Breast epithelium (tissue), 4 donors: ENCODE measurements around the gene HMCN2. TPM values are rescaled to one million over a fixed set of nuclear protein-coding genes. Genes with fewer than 3 reads are reported as not detected.

Source experiments
- DNase-seq, 2 donors: peaks; one replicate each; pipeline ENCODE4 v3.0.0-alpha.2; 2019; ENCODE audit warnings: low spot score in 2 of 2
- H3K27ac ChIP-seq, 2 donors: fragments of 200-600 bp; sonication (generic) in 1 of 2; one replicate each; pipeline ENCODE4 v1.5.1; 2016 to 2019; ENCODE audit warnings: mild to moderate bottlenecking in 1 of 2
- H3K27me3 ChIP-seq, 2 donors: fragments of 200-600 bp; sonication (generic) in 1 of 2; one replicate each; pipeline versions ENCODE4 v1.5.1 to v1.6.0; 2017 to 2019; ENCODE audit warnings: control low read depth in 1 of 2, mild to moderate bottlenecking in 1 of 2
- H3K36me3 ChIP-seq: fragments of 200-600 bp; one replicate; pipeline ENCODE4 v1.5.1; 2019
- H3K4me1 ChIP-seq, 2 donors: fragments of 200-600 bp; sonication (generic); one replicate each; pipeline ENCODE4 v1.5.1; 2016 to 2019; ENCODE audit warnings: control low read depth in 1 of 2
- H3K4me3 ChIP-seq, 3 donors: fragments of 200-600 bp; sonication (generic); 1 replicate in 2 of 3; 2 replicates in 1 of 3; pipeline ENCODE4 v1.5.1; 2016 to 2019; ENCODE audit warnings: mild to moderate bottlenecking in 3 of 3, moderate library complexity in 2 of 3
- H3K9me3 ChIP-seq, 2 donors: fragments of 200-600 bp; sonication (generic) in 1 of 2; one replicate each; pipeline ENCODE4 v1.5.1; 2016 to 2019; ENCODE audit warnings: control low read depth in 1 of 2
- POLR2A ChIP-seq: fragments of 450-650 bp; IDR thresholded peaks from one replicate; pipeline ENCODE4 v1.6.1; 2016; ENCODE audit warnings: antibody characterized with exemption, mild to moderate bottlenecking, moderate library complexity
- POLR2AphosphoS5 ChIP-seq, 3 donors: sonication (generic); formaldehyde crosslinking; IDR thresholded peaks; one replicate each; pipeline ENCODE4 v1.6.1; 2017; ENCODE audit warnings: antibody characterized with exemption in 3 of 3
- intact Hi-C: fragments of 100-400 bp; cut with DNase I; formaldehyde crosslinking; loops from one replicate; pipeline ENCODE4 v1.15.1; 2023; ENCODE audit warnings: low total_unique reads
- total RNA-seq, 3 donors: library from RNA; depleted of rRNA; stranded (reverse); fragments of >200 nt; gene quantifications; one replicate each; pipeline ENCODE4 v1.1.0, GENCODE V29; 2016
- TF ChIP-seq, protein P1 (sequence below), 3 donors: fragments of 450-650 bp; IDR thresholded peaks; one replicate each; pipeline ENCODE4 v1.5.1; 2016 to 2017; ENCODE audit warnings: antibody characterized with exemption in 3 of 3, mild to moderate bottlenecking in 3 of 3, moderate library complexity in 3 of 3

Gene HMCN2
- total RNA-seq, 3 donors from 2014 or later = 0.29 to 3.8 (median 0.98) TPM

DNA sequence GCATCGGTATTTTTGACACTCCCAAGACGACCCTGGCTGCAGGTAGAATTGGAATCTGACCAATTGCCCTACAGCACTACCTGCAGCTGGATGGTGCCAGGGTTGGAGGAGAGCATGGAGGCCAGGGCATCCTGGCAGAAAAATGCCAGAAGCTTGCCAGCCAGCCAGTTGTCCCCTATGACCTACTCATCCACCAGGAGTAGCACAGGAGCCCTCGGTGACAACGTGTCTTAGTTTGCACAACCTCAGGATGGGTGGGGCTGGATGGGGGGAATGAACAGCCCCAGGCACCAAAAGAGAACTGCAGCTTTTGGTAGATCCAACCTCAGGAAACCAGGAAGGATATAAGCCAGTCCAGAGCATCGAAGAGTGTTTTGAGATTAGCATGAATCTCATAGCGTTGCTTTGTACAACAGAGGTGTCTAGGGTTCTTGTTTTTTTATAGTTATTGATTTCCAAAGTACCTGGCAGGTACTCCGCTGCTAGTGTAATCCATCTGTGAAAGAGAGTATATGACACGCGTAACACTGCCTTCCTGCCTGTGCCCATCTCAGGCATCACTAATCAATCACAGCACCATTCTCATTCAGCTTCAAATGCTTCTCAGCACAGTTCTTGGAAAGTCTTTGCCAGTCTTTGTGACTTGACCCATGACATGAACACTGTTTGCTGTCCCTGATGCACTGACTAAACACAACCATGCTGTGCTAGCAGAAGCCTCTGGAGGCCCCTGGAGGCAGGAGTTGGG, 142.5 kb downstream of the HMCN2 start:
- Histone ChIP-seq H3K4me1 (no peaks in the 10 kb centered on the region), H3K27me3 (no peaks in the 10 kb centered on the region), H3K4me3 (no peak overlapping the region), H3K9me3 (no peaks in the 10 kb centered on the region), H3K27ac (no peak overlapping the region), H3K36me3 (no peaks in the 10 kb centered on the region)
- intact Hi-C loops = no loop called here
- no peak for TF ChIP-seq POLR2AphosphoS5 (IDR thresholded peaks at IDR 0.05)
- DNase-seq = no peak

DNA sequence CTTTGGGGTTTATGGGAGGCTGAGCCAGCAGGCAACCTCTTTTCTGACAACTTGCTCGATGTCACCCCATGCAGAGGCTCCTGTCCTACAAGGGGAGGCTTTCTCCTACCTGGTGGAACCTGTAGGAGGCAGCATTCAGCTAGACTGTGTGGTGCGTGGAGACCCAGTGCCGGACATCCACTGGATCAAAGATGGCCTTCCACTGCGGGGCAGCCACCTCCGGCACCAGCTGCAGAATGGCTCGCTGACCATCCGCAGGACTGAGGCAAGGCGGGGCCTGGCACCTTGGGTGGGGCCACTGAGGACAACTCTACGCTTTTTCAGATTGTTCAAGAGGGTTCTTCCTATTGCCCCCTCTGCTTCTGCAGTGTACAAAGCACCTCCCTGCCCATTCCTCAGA, 143.1 kb downstream of the HMCN2 start:
- TF ChIP-seq POLR2AphosphoS5 (IDR thresholded peaks at IDR 0.05) (no peak), POLR2A (no peak)
- TF ChIP-seq, protein P1, sequence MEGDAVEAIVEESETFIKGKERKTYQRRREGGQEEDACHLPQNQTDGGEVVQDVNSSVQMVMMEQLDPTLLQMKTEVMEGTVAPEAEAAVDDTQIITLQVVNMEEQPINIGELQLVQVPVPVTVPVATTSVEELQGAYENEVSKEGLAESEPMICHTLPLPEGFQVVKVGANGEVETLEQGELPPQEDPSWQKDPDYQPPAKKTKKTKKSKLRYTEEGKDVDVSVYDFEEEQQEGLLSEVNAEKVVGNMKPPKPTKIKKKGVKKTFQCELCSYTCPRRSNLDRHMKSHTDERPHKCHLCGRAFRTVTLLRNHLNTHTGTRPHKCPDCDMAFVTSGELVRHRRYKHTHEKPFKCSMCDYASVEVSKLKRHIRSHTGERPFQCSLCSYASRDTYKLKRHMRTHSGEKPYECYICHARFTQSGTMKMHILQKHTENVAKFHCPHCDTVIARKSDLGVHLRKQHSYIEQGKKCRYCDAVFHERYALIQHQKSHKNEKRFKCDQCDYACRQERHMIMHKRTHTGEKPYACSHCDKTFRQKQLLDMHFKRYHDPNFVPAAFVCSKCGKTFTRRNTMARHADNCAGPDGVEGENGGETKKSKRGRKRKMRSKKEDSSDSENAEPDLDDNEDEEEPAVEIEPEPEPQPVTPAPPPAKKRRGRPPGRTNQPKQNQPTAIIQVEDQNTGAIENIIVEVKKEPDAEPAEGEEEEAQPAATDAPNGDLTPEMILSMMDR (IDR thresholded peaks at IDR 0.05) = no peak
- Histone ChIP-seq H3K9me3 (no peaks in the 10 kb centered on the region), H3K27ac (no peak overlapping the region), H3K4me1 (no peaks in the 10 kb centered on the region), H3K4me3 (no peak overlapping the region), H3K36me3 (no peaks in the 10 kb centered on the region), H3K27me3 (no peaks in the 10 kb centered on the region)
- intact Hi-C loops = no loop called here
- no peak for DNase-seq

DNA sequence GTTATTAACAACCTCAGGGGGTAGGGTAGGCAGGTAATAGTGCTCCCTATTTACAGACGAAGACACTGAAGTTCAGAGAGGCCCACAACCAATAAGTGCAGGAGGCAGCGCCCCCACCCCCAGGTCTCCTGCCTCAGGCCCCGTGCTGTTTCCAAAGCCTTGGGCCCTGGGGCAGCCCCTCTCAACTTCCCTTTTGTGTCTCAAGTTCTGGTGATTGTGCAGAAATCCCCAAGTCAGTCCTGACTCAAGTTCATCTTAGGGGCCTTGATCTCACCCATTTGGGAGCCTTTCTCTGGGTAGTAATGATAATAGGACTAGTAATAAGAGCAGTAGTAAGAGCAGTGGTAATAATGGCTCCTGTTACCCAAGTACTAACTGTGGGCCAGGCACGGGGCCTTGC, 143.7 kb downstream of the HMCN2 start:
- H3K4me3 ChIP-seq = no peak overlapping the region
- H3K36me3 ChIP-seq = no peaks in the 10 kb centered on the region
- no peak overlapping the region for H3K27ac ChIP-seq
- H3K4me1 ChIP-seq = no peaks in the 10 kb centered on the region
- no peaks in the 10 kb centered on the region for H3K9me3 ChIP-seq
- DNase-seq = no peak
- no peaks in the 10 kb centered on the region for H3K27me3 ChIP-seq
- intact Hi-C loops = no loop called here
- TF ChIP-seq POLR2AphosphoS5 (IDR thresholded peaks at IDR 0.05) (no peak), POLR2A (no peak)
- TF ChIP-seq, protein P1 (IDR thresholded peaks at IDR 0.05) = no peak

DNA sequence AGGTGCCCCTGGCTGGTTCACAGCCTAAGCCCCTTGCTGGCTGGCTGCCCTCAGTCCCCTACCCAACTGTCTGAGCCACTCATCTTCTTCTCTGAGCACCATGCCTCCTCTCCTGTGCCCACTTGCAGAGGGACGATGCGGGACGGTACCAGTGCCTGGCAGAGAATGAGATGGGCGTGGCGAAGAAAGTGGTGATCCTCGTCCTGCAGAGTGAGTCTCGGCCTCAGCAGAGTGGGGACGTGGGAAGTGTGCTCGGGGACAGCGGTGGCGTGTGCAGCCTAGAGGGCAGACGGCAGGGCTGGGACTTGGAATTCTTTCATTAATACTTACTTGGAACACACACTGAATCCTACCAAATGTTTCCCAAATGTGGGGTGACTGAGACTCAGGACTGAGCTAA, 144.9 kb downstream of the HMCN2 start:
- Histone ChIP-seq H3K9me3 (no peaks in the 10 kb centered on the region), H3K4me3 (no peak overlapping the region), H3K36me3 (no peaks in the 10 kb centered on the region), H3K4me1 (no peaks in the 10 kb centered on the region), H3K27me3 (no peaks in the 10 kb centered on the region), H3K27ac (no peak overlapping the region)
- intact Hi-C loops = no loop called here
- no peak for DNase-seq
- no peak for TF ChIP-seq POLR2A
- TF ChIP-seq, protein P1 (IDR thresholded peaks at IDR 0.05) = no peak
- no peak for TF ChIP-seq POLR2AphosphoS5 (IDR thresholded peaks at IDR 0.05)

DNA sequence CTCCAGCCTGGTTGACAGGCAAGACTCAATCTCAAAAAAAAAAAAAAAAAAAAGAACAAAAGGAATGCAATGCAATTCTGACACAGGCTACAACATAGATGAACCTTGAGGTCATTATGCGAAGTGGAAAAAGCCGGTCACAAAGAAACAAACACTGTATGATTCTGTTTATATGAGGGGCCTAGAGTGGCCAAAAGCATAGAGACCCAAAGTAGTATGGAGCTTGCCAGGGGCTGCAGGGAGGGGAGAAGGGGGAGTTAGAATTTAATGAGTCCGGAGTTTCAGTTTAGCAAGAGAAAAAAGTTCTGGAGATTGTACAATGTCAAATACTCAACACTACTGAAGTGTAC, 146.0 kb downstream of the HMCN2 start:
- no peak for TF ChIP-seq POLR2AphosphoS5 (IDR thresholded peaks at IDR 0.05)
- TF ChIP-seq POLR2A = no peak
- TF ChIP-seq, protein P1 (IDR thresholded peaks at IDR 0.05) = no peak
- no peaks in the 10 kb centered on the region for H3K4me1 ChIP-seq
- no peaks in the 10 kb centered on the region for H3K36me3 ChIP-seq
- no peak for DNase-seq
- intact Hi-C loops = no loop called here
- H3K27ac ChIP-seq = no peak overlapping the region
- H3K9me3 ChIP-seq = no peaks in the 10 kb centered on the region
- no peak overlapping the region for H3K4me3 ChIP-seq
- no peaks in the 10 kb centered on the region for H3K27me3 ChIP-seq
